Ishikawa (cell line): Measurements from ENCODE around the gene MOGAT2.

Source experiments
- EP300 ChIP-seq: IDR thresholded peaks from 2 replicates; pipeline ENCODE4 v1.6.1; 2012; ENCODE audit warnings: borderline replicate concordance
- FOXM1 ChIP-seq: IDR thresholded peaks from 2 replicates; pipeline ENCODE4 v1.6.1; 2012; ENCODE audit warnings: low read depth, borderline replicate concordance
- TAF1 ChIP-seq: IDR thresholded peaks from 2 replicates; pipeline ENCODE4 v1.6.1; 2012; ENCODE audit warnings: low read depth, mild to moderate bottlenecking
- TEAD4 ChIP-seq: IDR thresholded peaks from 2 replicates; pipeline ENCODE4 v1.6.1; 2012
- TF ChIP-seq, protein P1 (sequence below): IDR thresholded peaks from 2 replicates; pipeline ENCODE4 v1.6.1; 2012; ENCODE audit warnings: low read depth, mild to moderate bottlenecking

- TF ChIP-seq TEAD4 = no peak
- TF ChIP-seq, protein P1, sequence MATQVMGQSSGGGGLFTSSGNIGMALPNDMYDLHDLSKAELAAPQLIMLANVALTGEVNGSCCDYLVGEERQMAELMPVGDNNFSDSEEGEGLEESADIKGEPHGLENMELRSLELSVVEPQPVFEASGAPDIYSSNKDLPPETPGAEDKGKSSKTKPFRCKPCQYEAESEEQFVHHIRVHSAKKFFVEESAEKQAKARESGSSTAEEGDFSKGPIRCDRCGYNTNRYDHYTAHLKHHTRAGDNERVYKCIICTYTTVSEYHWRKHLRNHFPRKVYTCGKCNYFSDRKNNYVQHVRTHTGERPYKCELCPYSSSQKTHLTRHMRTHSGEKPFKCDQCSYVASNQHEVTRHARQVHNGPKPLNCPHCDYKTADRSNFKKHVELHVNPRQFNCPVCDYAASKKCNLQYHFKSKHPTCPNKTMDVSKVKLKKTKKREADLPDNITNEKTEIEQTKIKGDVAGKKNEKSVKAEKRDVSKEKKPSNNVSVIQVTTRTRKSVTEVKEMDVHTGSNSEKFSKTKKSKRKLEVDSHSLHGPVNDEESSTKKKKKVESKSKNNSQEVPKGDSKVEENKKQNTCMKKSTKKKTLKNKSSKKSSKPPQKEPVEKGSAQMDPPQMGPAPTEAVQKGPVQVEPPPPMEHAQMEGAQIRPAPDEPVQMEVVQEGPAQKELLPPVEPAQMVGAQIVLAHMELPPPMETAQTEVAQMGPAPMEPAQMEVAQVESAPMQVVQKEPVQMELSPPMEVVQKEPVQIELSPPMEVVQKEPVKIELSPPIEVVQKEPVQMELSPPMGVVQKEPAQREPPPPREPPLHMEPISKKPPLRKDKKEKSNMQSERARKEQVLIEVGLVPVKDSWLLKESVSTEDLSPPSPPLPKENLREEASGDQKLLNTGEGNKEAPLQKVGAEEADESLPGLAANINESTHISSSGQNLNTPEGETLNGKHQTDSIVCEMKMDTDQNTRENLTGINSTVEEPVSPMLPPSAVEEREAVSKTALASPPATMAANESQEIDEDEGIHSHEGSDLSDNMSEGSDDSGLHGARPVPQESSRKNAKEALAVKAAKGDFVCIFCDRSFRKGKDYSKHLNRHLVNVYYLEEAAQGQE = no peak
- no peak for TF ChIP-seq TAF1
- TF ChIP-seq FOXM1 = no peak
- TF ChIP-seq EP300 = no peak
These were observed 13.5 kb downstream of the MOGAT2 start for GRCh38 chr11:75731095-75731494.
